Left ventricle myocardium inferior (tissue), 1 donor: ENCODE measurements around the gene TSC22D4. TPM values are rescaled to one million over a fixed set of nuclear protein-coding genes. Genes with fewer than 3 reads are reported as not detected.

Source experiments
- DNase-seq: peaks from one replicate; pipeline ENCODE4 v3.0.0-alpha.2; 2020
- H3K27ac ChIP-seq: fragments of 200-600 bp; replicated peaks from 2 replicates; pipeline ENCODE4 v1.8.0; 2021
- H3K27me3 ChIP-seq: fragments of 200-600 bp; 2 replicates; pipeline ENCODE4 v1.8.0; 2021; ENCODE audit warnings: low read depth
- H3K36me3 ChIP-seq: fragments of 200-600 bp; 2 replicates; pipeline ENCODE4 v1.8.0; 2021
- H3K4me1 ChIP-seq: fragments of 200-600 bp; 2 replicates; pipeline ENCODE4 v1.8.0; 2021
- H3K4me3 ChIP-seq: fragments of 200-600 bp; 2 replicates; pipeline ENCODE4 v1.8.0; 2021; ENCODE audit warnings: mild to moderate bottlenecking, moderate library complexity
- H3K9me3 ChIP-seq: fragments of 200-600 bp; replicated peaks from 2 replicates; pipeline ENCODE4 v1.8.0; 2021
- intact Hi-C: fragments of 100-400 bp; cut with micrococcal nuclease; formaldehyde crosslinking; loops from one replicate; pipeline ENCODE4 v1.11.0; 2022
- total RNA-seq: library from RNA; stranded (reverse); fragmentation: NEBNext Ultra II Directional; extraction: Animal tissue kit (Norgen Biotek cat#: 25700); gene quantifications from one replicate; pipeline ENCODE4 v1.2.1, GENCODE V29; 2021
- TF ChIP-seq, protein P1 (sequence below): fragments of 200-600 bp; IDR thresholded peaks from 2 replicates; pipeline ENCODE4 v1.8.0; 2021; ENCODE audit warnings: antibody characterized with exemption, mild to moderate bottlenecking, borderline replicate concordance
- donor health status: DM: no; HTN: yes; CAD: no; lungs with severe emphysema.

The TSC22D4 gene
- total RNA-seq, 1 donor from 2014 or later, result 47.5 TPM

DNA sequence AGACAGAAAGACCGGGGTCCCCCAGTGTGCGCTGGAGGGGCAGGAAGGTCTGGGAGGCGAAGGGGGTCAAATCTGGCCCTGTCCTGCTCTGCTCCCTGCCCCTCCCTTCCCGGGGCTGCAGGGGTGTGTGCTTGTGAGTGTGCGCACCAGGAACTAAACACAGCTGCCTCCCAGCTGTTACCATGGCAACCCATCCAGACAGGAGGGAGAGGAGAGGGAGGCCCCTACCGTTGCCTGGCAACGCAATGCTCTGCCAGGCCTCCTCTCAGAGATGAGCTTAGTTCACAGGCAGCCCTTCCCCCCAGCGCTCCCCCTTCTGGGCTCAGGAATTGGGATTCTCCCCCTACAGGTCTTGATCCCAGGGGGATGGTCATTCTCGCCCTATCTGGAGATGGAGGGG lies 10.8 kb upstream of the TSC22D4 start:
- DNase-seq, result no peak
- TF ChIP-seq, protein P1, sequence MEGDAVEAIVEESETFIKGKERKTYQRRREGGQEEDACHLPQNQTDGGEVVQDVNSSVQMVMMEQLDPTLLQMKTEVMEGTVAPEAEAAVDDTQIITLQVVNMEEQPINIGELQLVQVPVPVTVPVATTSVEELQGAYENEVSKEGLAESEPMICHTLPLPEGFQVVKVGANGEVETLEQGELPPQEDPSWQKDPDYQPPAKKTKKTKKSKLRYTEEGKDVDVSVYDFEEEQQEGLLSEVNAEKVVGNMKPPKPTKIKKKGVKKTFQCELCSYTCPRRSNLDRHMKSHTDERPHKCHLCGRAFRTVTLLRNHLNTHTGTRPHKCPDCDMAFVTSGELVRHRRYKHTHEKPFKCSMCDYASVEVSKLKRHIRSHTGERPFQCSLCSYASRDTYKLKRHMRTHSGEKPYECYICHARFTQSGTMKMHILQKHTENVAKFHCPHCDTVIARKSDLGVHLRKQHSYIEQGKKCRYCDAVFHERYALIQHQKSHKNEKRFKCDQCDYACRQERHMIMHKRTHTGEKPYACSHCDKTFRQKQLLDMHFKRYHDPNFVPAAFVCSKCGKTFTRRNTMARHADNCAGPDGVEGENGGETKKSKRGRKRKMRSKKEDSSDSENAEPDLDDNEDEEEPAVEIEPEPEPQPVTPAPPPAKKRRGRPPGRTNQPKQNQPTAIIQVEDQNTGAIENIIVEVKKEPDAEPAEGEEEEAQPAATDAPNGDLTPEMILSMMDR, result no peak
- no peaks in the 10 kb centered on the region for H3K27me3 ChIP-seq
- H3K4me3 ChIP-seq, result no peak overlapping the region
- H3K9me3 ChIP-seq, result no peaks in the 10 kb centered on the region
- intact Hi-C loops, result no loop called here
- no peaks in the 10 kb centered on the region for H3K36me3 ChIP-seq
- no peak overlapping the region for H3K27ac ChIP-seq
- peaks cover 21% of the 10 kb centered on the region for H3K4me1 ChIP-seq

DNA sequence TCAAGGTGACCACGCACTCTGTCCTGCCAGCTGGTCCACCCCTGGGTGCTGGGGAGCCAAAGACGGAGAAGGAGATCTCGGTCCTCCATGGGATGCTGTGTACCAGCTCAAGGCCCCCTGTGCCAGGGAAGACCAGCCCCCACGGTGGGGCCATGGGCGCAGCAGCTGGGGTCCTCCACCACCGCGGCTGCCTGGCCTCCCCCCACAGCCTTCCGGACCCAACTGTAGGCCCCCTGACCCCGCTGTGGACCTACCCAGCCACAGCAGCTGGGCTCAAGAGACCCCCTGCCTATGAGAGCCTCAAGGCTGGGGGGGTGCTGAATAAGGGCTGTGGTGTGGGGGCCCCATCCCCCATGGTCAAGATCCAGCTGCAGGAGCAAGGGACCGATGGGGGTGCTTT lies 10.1 kb upstream of the TSC22D4 start:
- intact Hi-C loops, result no loop called here
- peaks cover 19% of the 10 kb centered on the region for H3K4me1 ChIP-seq
- TF ChIP-seq, protein P1, result no peak
- H3K27me3 ChIP-seq, result no peaks in the 10 kb centered on the region
- DNase-seq, result no peak
- H3K36me3 ChIP-seq, result no peaks in the 10 kb centered on the region
- no peak overlapping the region for H3K27ac ChIP-seq
- no peak overlapping the region for H3K4me3 ChIP-seq
- H3K9me3 ChIP-seq, result no peaks in the 10 kb centered on the region

DNA sequence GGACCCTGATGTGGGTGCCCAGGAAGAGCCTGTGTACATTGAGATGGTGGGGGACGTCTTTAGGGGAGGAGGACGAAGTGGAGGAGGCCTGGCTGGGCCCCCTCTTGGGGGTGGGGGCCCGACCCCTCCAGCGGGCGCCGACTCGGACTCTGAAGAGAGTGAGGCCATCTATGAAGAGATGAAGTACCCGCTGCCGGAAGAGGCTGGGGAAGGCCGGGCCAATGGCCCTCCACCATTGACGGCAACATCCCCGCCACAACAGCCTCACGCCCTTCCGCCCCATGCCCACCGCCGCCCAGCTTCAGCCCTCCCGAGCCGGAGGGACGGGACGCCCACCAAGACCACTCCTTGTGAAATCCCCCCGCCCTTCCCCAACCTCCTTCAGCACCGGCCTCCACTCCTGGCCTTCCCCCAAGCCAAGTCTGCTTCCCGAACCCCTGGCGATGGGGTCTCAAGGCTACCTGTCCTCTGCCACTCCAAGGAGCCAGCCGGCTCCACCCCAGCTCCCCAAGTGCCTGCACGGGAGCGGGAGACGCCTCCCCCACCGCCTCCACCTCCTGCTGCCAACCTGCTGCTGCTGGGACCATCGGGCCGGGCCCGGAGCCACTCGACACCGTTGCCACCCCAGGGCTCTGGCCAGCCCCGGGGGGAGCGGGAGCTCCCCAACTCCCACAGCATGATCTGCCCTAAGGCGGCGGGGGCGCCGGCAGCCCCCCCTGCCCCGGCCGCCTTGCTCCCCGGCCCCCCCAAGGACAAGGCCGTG lies 9.5 kb upstream of the TSC22D4 start:
- Histone ChIP-seq H3K9me3 (no peaks in the 10 kb centered on the region), H3K4me3 (no peak overlapping the region), H3K4me1 (peaks cover 16% of the 10 kb centered on the region), H3K27me3 (no peaks in the 10 kb centered on the region), H3K27ac (no peak overlapping the region), H3K36me3 (no peaks in the 10 kb centered on the region)
- no peak for DNase-seq
- intact Hi-C loops, result no loop called here
- TF ChIP-seq, protein P1, result no peak

DNA sequence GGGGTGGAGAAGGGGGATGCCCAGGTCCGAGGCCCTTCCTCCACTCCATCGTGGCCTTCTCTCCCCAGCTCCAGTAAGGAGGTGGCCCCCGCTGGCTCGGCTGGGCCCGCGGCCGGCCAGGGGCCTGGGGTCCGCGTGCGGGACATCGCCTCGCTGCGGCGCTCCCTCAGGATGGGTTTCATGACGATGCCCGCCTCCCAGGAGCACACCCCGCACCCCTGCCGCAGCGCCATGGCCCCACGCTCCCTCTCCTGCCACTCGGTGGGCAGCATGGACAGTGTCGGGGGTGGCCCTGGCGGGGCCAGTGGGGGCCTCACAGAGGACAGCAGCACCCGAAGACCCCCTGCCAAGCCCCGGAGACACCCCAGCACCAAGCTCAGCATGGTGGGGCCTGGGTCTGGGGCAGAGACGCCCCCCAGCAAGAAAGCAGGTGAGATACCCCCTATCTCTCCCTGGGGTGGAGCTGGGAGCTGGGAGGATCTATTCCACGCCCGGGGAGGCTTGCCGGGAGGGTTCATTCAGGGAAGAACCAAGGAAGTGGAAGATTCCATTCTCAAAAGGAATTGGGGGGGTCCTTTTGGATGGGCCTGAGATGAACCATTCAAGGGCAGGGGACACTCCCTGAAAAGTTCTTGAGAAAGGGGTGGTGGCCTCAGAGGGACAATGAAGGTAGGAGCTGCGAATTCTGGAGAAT lies 7.9 kb upstream of the TSC22D4 start:
- intact Hi-C loops, result no loop called here
- TF ChIP-seq, protein P1, result no peak
- DNase-seq, result no peak

DNA sequence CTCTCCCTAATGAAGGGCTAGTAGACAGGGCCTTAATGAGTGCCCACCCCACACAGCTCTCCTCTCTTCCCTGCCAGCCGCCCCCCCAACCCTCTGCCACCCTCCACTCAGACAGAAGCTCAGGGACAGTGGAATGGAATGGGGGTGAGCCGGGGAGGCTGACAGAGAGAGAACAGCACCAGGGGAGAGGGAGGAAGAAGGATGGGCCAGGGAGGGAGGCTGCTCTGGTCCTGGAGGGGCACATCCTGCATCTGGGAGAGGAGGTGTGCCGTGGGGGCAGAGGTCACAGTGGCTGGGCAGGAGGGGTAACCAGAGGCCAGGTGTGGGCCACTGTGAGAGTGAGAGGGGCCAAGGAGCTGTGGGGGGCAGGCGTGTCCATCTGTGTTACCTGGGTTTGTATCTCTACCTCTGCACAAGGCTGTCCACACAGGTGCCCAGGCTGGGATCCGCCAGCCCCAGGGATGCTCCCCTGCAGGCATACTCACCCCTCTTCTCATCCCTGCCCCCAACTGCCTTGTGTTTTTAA lies 7.2 kb upstream of the TSC22D4 start:
- peaks cover 18% of the 10 kb centered on the region for H3K4me1 ChIP-seq
- no peak for DNase-seq
- no peak overlapping the region for H3K27ac ChIP-seq
- no peaks in the 10 kb centered on the region for H3K36me3 ChIP-seq
- no peaks in the 10 kb centered on the region for H3K9me3 ChIP-seq
- no peaks in the 10 kb centered on the region for H3K27me3 ChIP-seq
- no peak overlapping the region for H3K4me3 ChIP-seq
- intact Hi-C loops, result no loop called here
- TF ChIP-seq, protein P1, result no peak

More for the DNA sequence above, 7.9 kb upstream of the TSC22D4 start:
- H3K4me3 ChIP-seq, result no peak overlapping the region
- peaks cover 18% of the 10 kb centered on the region for H3K4me1 ChIP-seq
- H3K27ac ChIP-seq, result no peak overlapping the region
- H3K27me3 ChIP-seq, result no peaks in the 10 kb centered on the region
- no peaks in the 10 kb centered on the region for H3K9me3 ChIP-seq
- no peaks in the 10 kb centered on the region for H3K36me3 ChIP-seq
